Stomach (tissue), 9 donors: ENCODE results near the gene FOXN4. TPM values are rescaled to one million over a fixed set of nuclear protein-coding genes. Genes with fewer than 3 reads are reported as not detected.

Source experiments
- DNase-seq, 2 donors: peaks; one replicate each; pipeline versions ENCODE4 v3.0.0 to v3.0.0-alpha.2; 2013 to 2019
- H3K27ac ChIP-seq, 5 donors: fragments of 200-600 bp in 4 of 5; sonication (generic) in 4 of 5; one replicate each; pipeline ENCODE4 v1.5.1; 2013 to 2019; ENCODE audit warnings: mild to moderate bottlenecking in 1 of 5, moderate library complexity in 1 of 5
- H3K27me3 ChIP-seq, 3 donors: fragments of 200-600 bp; sonication (generic); one replicate each; pipeline ENCODE4 v1.5.1; 2017 to 2019; ENCODE audit warnings: mixed run types in 1 of 3
- H3K36me3 ChIP-seq, 4 donors: fragments of 200-600 bp; sonication (generic); 1 replicate in 3 of 4; 2 replicates in 1 of 4; pipeline ENCODE4 v1.5.1; 2016 to 2019
- H3K4me1 ChIP-seq, 4 donors: fragments of 200-600 bp; sonication (generic); one replicate each; pipeline ENCODE4 v1.5.1; 2016 to 2019
- H3K4me3 ChIP-seq, 4 donors: fragments of 200-600 bp; sonication (generic) in 3 of 4; one replicate each; pipeline ENCODE4 v1.5.1; 2016 to 2019; ENCODE audit warnings: mild to moderate bottlenecking in 1 of 4
- H3K9me3 ChIP-seq, 4 donors: fragments of 200-600 bp; sonication (generic); one replicate each; pipeline ENCODE4 v1.5.1; 2016 to 2019
- EP300 ChIP-seq: sonication (generic); formaldehyde crosslinking; IDR thresholded peaks from one replicate; pipeline ENCODE4 v1.6.1; 2017; ENCODE audit warnings: antibody characterized with exemption
- POLR2A ChIP-seq, 4 donors: fragments of 450-650 bp; IDR thresholded peaks; one replicate each; pipeline ENCODE4 v1.6.1; 2016; ENCODE audit warnings: antibody characterized with exemption in 4 of 4, control low read depth in 2 of 4, mild to moderate bottlenecking in 1 of 4, moderate library complexity in 1 of 4
- POLR2AphosphoS5 ChIP-seq, 3 donors: sonication (generic); formaldehyde crosslinking; IDR thresholded peaks; one replicate each; pipeline ENCODE4 v1.6.1; 2016; ENCODE audit warnings: antibody characterized with exemption in 3 of 3
- WGBS, 5 donors: extraction: QIAGEN DNeasy Blood & Tissue Kit in 3 of 5; methylation state at CpG; one replicate each; pipeline versions ENCODE4 v1.1.5 to v1.1.7; 2013 to 2018; 5-methylcytosine and 5-hydroxymethylcytosine counted together
- intact Hi-C: fragments of 100-400 bp; cut with DNase I; formaldehyde crosslinking; loops from one replicate; pipeline ENCODE4 v1.15.1; 2023; ENCODE audit warnings: low total_unique reads
- polyA plus RNA-seq, 3 donors: library from polyadenylated mRNA; stranded (reverse); fragments of 200-250 nt; gene quantifications; one replicate each; pipeline ENCODE4 v1.2.3, GENCODE V29; 2013
- total RNA-seq, 5 donors: library from RNA; depleted of rRNA; stranded (reverse); fragments of >200 nt; gene quantifications; one replicate each; pipeline versions ENCODE4 v1.1.0 to v1.2.3, GENCODE V29; 2014 to 2016
- TF ChIP-seq, protein P1 (sequence below), 7 experiments: fragments of 450-650 bp in 4 of 7; fragments of 200-600 bp in 3 of 7; sonication (generic) in 3 of 7; IDR thresholded peaks; one replicate each; pipeline ENCODE4 v1.5.1; 2016 to 2019; ENCODE audit warnings: antibody characterized with exemption in 7 of 7, control low read depth in 2 of 7, mild to moderate bottlenecking in 1 of 7
- donor health status: healthy with polysubstance abuse.
- donor health status: Bipolar disorder and iron deficiency.
- donor health status: healthy.

FOXN4 gene
- total and polyA plus RNA-seq, 8 donors: not detected

DNA sequence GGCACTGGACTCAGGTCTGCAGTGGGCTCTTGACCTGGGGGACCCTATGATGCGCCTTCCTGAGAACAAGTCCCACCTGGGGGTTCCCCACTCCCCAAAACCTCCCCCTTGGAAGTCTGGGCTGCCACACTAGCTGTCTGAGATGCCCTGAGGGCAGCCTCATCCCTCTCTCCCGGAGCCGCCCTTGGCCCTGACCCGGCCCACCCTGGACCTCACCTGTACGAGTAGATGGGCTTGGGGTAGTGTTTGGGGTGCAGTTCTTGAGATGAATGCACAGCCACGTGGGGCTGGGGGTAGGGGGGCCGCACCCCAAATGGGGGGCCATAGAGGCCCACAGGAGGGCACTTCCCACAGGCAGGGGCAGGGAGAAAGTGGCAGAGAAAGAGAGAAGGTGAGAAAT is 21.9 kb downstream of the FOXN4 start:
- intact Hi-C loops: no loop called here
- H3K27me3 ChIP-seq: peaks cover 0 to 35% (median 7%) of the 10 kb centered on the region in 3 donors
- no peaks in the 10 kb centered on the region for H3K36me3 ChIP-seq
- WGBS, 5 donors: 70 to 83% (median 80%) methylated on average over 4 to 7 of the region's 7 CpGs
- H3K27ac ChIP-seq: no peak overlapping the region
- H3K4me3 ChIP-seq: no peak overlapping the region
- no peak for TF ChIP-seq EP300
- H3K4me1 ChIP-seq: peaks cover 8 to 14% (median 11%) of the 10 kb centered on the region in 4 donors
- no peak for DNase-seq
- H3K9me3 ChIP-seq: no peaks in the 10 kb centered on the region

DNA sequence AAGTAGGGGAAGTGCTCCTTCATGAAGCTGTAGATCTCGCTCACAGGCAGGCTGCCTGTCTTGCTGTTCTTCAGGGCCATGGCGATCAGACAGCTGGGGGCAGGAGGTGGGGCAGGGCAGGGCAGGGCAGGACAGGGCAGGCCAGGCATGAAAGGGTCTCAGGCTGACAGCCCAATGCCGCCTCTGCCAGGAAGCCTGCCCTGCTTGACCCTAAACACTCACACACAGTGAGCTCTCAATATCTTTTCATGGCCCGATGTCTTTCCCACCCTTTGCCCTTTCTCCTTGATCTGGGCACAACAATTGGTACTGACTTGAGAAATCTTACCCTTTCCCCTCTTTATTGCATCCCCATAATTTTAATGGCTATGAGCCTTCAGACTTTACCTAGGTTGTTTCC is 22.4 kb downstream of the FOXN4 start:
- Histone ChIP-seq H3K27ac (no peak overlapping the region), H3K36me3 (no peaks in the 10 kb centered on the region), H3K9me3 (no peaks in the 10 kb centered on the region), H3K4me1 (peaks cover 2 to 8% (median 6%) of the 10 kb centered on the region in 4 donors), H3K4me3 (no peak overlapping the region), H3K27me3 (peaks cover 0 to 30% (median 3%) of the 10 kb centered on the region in 3 donors)
- TF ChIP-seq POLR2AphosphoS5 (IDR thresholded peaks at IDR 0.05) (no peak), EP300 (no peak), POLR2A (IDR thresholded peaks at IDR 0.05) (no peak)
- TF ChIP-seq, protein P1, sequence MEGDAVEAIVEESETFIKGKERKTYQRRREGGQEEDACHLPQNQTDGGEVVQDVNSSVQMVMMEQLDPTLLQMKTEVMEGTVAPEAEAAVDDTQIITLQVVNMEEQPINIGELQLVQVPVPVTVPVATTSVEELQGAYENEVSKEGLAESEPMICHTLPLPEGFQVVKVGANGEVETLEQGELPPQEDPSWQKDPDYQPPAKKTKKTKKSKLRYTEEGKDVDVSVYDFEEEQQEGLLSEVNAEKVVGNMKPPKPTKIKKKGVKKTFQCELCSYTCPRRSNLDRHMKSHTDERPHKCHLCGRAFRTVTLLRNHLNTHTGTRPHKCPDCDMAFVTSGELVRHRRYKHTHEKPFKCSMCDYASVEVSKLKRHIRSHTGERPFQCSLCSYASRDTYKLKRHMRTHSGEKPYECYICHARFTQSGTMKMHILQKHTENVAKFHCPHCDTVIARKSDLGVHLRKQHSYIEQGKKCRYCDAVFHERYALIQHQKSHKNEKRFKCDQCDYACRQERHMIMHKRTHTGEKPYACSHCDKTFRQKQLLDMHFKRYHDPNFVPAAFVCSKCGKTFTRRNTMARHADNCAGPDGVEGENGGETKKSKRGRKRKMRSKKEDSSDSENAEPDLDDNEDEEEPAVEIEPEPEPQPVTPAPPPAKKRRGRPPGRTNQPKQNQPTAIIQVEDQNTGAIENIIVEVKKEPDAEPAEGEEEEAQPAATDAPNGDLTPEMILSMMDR (IDR thresholded peaks at IDR 0.05): no peak
- intact Hi-C loops: no loop called here
- no peak for DNase-seq
- WGBS, 5 donors: 67 to 84% (median 81%) methylated on average over 4 of the region's 4 CpGs

- Histone ChIP-seq H3K4me1 (peaks cover 0 to 4% (median 2%) of the 10 kb centered on the region in 4 donors), H3K27ac (no peak overlapping the region), H3K9me3 (no peaks in the 10 kb centered on the region), H3K4me3 (no peak overlapping the region), H3K36me3 (no peaks in the 10 kb centered on the region), H3K27me3 (peaks cover 0 to 26% (median 0%) of the 10 kb centered on the region in 3 donors)
- intact Hi-C loops: no loop called here
- TF ChIP-seq POLR2A (IDR thresholded peaks at IDR 0.05) (no peak), POLR2AphosphoS5 (IDR thresholded peaks at IDR 0.05) (no peak), EP300 (no peak)
- TF ChIP-seq, protein P1 (IDR thresholded peaks at IDR 0.05): no peak
- DNase-seq: no peak
Observed at GRCh38 chr12:109286252-109286651, 22.8 kb downstream of the FOXN4 start.

- intact Hi-C loops: no loop called here
- no peaks in the 10 kb centered on the region for H3K36me3 ChIP-seq
- WGBS, 5 donors: 88 to 96% (median 92%) methylated on average over 13 to 20 of the region's 20 CpGs
- no peaks in the 10 kb centered on the region for H3K4me1 ChIP-seq
- no peak for DNase-seq
- no peaks in the 10 kb centered on the region for H3K9me3 ChIP-seq
- TF ChIP-seq, protein P1 (IDR thresholded peaks at IDR 0.05): no peak
- TF ChIP-seq EP300: no peak
- no peak for TF ChIP-seq POLR2A (IDR thresholded peaks at IDR 0.05)
- no peak for TF ChIP-seq POLR2AphosphoS5 (IDR thresholded peaks at IDR 0.05)
- H3K27ac ChIP-seq: no peak overlapping the region
- peaks cover 0 to 13% (median 0%) of the 10 kb centered on the region in 3 donors for H3K27me3 ChIP-seq
- H3K4me3 ChIP-seq: no peak overlapping the region
Observed at GRCh38 chr12:109284392-109284791, 24.7 kb downstream of the FOXN4 start.

GRCh38 chr12:109281452-109281851 is 27.6 kb downstream of the FOXN4 start:
- TF ChIP-seq POLR2A (IDR thresholded peaks at IDR 0.05) (no peak), POLR2AphosphoS5 (IDR thresholded peaks at IDR 0.05) (no peak), EP300 (no peak)
- TF ChIP-seq, protein P1 (IDR thresholded peaks at IDR 0.05): no peak
- DNase-seq: no peak
- 82 to 93% (median 89%) methylated on average over 11 to 17 of the region's 17 CpGs for WGBS, 5 donors

More at GRCh38 chr12:109281452-109281851, 27.6 kb downstream of the FOXN4 start:
- Histone ChIP-seq H3K27ac (no peak overlapping the region), H3K4me1 (peaks cover 0 to 14% (median 6%) of the 10 kb centered on the region in 4 donors), H3K4me3 (no peak overlapping the region), H3K9me3 (no peaks in the 10 kb centered on the region), H3K36me3 (no peaks in the 10 kb centered on the region), H3K27me3 (no peaks in the 10 kb centered on the region)
- intact Hi-C loops: no loop called here
